H9 (cell line): ENCODE measurements around the gene CLEC3A. TPM values are rescaled to one million over a fixed set of nuclear protein-coding genes. Genes with fewer than 3 reads are reported as not detected.

Experiments
- DNase-seq: peaks from one replicate; pipeline ENCODE4 v3.0.0-alpha.2; 2017
- H2AFZ ChIP-seq: one replicate; pipeline ENCODE4 v1.6.1; 2013; ENCODE audit warnings: mild to moderate bottlenecking, low read length, control low read depth, moderate library complexity
- H2AK5ac ChIP-seq: 2 replicates; pipeline ENCODE4 v1.6.1; 2013; ENCODE audit warnings: low read length, control low read depth, mixed read lengths; ENCODE audit not compliant: insufficient read length
- H2BK120ac ChIP-seq: one replicate; pipeline ENCODE4 v1.6.1; 2013; ENCODE audit warnings: low read depth, mild to moderate bottlenecking, low read length, control low read depth, inconsistent platforms; ENCODE audit not compliant: poor library complexity, severe bottlenecking
- H2BK12ac ChIP-seq: 2 replicates; pipeline ENCODE4 v1.6.1; 2013; ENCODE audit warnings: low read length, control low read depth, mixed read lengths, low read depth; ENCODE audit not compliant: insufficient read length
- H2BK15ac ChIP-seq: 2 replicates; pipeline ENCODE4 v1.6.1; 2013; ENCODE audit warnings: low read depth, low read length, control low read depth
- H2BK20ac ChIP-seq: one replicate; pipeline ENCODE4 v1.6.1; 2013; ENCODE audit warnings: low read depth, mild to moderate bottlenecking, low read length, control low read depth, inconsistent platforms; ENCODE audit not compliant: poor library complexity, severe bottlenecking
- H2BK5ac ChIP-seq: 2 replicates; pipeline ENCODE4 v1.6.1; 2013; ENCODE audit warnings: low read length, control low read depth, mixed read lengths; ENCODE audit not compliant: insufficient read length
- H3K14ac ChIP-seq: 2 replicates; pipeline ENCODE4 v1.6.1; 2013; ENCODE audit warnings: low read length, control low read depth; ENCODE audit not compliant: insufficient read depth
- H3K18ac ChIP-seq: 2 replicates; pipeline ENCODE4 v1.6.1; 2013; ENCODE audit warnings: low read depth, mild to moderate bottlenecking, mixed read lengths, low read length, control low read depth; ENCODE audit not compliant: insufficient read length
- H3K23ac ChIP-seq: 2 replicates; pipeline ENCODE4 v1.6.1; 2013; ENCODE audit warnings: low read length, control low read depth, mixed read lengths, low read depth; ENCODE audit not compliant: insufficient read length
- H3K23me2 ChIP-seq: 2 replicates; pipeline ENCODE4 v1.6.1; 2013; ENCODE audit warnings: low read depth, mild to moderate bottlenecking, mixed read lengths, low read length, control low read depth; ENCODE audit not compliant: insufficient read length, poor library complexity, severe bottlenecking
- H3K27ac ChIP-seq: 2 replicates; pipeline ENCODE4 v1.5.1; 2013; ENCODE audit warnings: low read length, control low read depth, mixed read lengths, low read depth; ENCODE audit not compliant: insufficient read length
- H3K27me3 ChIP-seq: 2 replicates; pipeline ENCODE4 v1.6.1; 2013; ENCODE audit warnings: low read length, control low read depth, inconsistent platforms; ENCODE audit not compliant: insufficient read depth
- H3K4ac ChIP-seq: 2 replicates; pipeline ENCODE4 v1.6.1; 2013; ENCODE audit warnings: low read depth, mild to moderate bottlenecking, control low read depth, inconsistent platforms, low read length, moderate library complexity
- H3K4me1 ChIP-seq: 2 replicates; pipeline ENCODE4 v1.6.1; 2013; ENCODE audit warnings: low read length, control low read depth, inconsistent platforms; ENCODE audit not compliant: insufficient read depth
- H3K4me2 ChIP-seq: 2 replicates; pipeline ENCODE4 v1.6.1; 2013; ENCODE audit warnings: low read length, control low read depth, mixed read lengths; ENCODE audit not compliant: insufficient read length, insufficient read depth
- H3K56ac ChIP-seq: 2 replicates; pipeline ENCODE4 v1.6.1; 2013; ENCODE audit warnings: low read depth, mild to moderate bottlenecking, mixed read lengths, low read length, control low read depth; ENCODE audit not compliant: insufficient read length
- H3K79me1 ChIP-seq: 2 replicates; pipeline ENCODE4 v1.6.1; 2013; ENCODE audit warnings: low read depth, mild to moderate bottlenecking, moderate library complexity, low read length, control low read depth, inconsistent platforms; ENCODE audit not compliant: insufficient read depth, poor library complexity, severe bottlenecking
- H3K79me2 ChIP-seq: 2 replicates; pipeline ENCODE4 v1.6.1; 2013; ENCODE audit warnings: low read length, control low read depth, inconsistent platforms; ENCODE audit not compliant: insufficient read depth
- H3K9ac ChIP-seq: 2 replicates; pipeline ENCODE4 v1.6.1; 2013; ENCODE audit warnings: low read length, control low read depth, mixed read lengths; ENCODE audit not compliant: insufficient read length; ENCODE audit errors: extremely low read depth
- H3K9me3 ChIP-seq: one replicate; pipeline ENCODE4 v1.6.1; 2013; ENCODE audit warnings: low read depth, low read length, inconsistent platforms; ENCODE audit not compliant: control insufficient read depth
- H3T11ph ChIP-seq: one replicate; pipeline ENCODE4 v1.6.1; 2013; ENCODE audit warnings: mild to moderate bottlenecking, low read length, control low read depth, inconsistent platforms
- H4K20me1 ChIP-seq: one replicate; pipeline ENCODE4 v1.6.1; 2013; ENCODE audit not compliant: control insufficient read depth, insufficient read length, insufficient read depth
- H4K5ac ChIP-seq: 2 replicates; pipeline ENCODE4 v1.6.1; 2013; ENCODE audit warnings: low read depth, mild to moderate bottlenecking, mixed read lengths, low read length, control low read depth; ENCODE audit not compliant: insufficient read length
- H4K8ac ChIP-seq: replicated peaks from 2 replicates; pipeline ENCODE4 v1.6.1; 2013; ENCODE audit warnings: low read length, control low read depth, mixed read lengths, low read depth; ENCODE audit not compliant: insufficient read length
- H4K91ac ChIP-seq: 2 replicates; pipeline ENCODE4 v1.6.1; 2013; ENCODE audit warnings: low read depth, mild to moderate bottlenecking, moderate library complexity, mixed read lengths, low read length, control low read depth; ENCODE audit not compliant: insufficient read length
- H3K27ac Mint-ChIP-seq, 3 experiments: 2 replicates in 2 of 3; 3 replicates in 1 of 3; pipeline ENCODE4 v1.8.0; 2020 to 2021; ENCODE audit warnings: mixed read lengths in 3 of 3, mild to moderate bottlenecking in 1 of 3, moderate library complexity in 1 of 3
- H3K27me3 Mint-ChIP-seq: 2 replicates; pipeline ENCODE4 v1.8.0; 2021; ENCODE audit warnings: low read depth, mild to moderate bottlenecking, moderate library complexity, mixed read lengths
- H3K36me3 Mint-ChIP-seq, 3 experiments: 2 replicates in 2 of 3; 3 replicates in 1 of 3; pipeline ENCODE4 v1.8.0; 2020 to 2021; ENCODE audit warnings: low read depth in 3 of 3, mixed read lengths in 3 of 3; ENCODE audit not compliant: insufficient read depth in 1 of 3
- H3K4me1 Mint-ChIP-seq, 2 experiments: 2 replicates each; pipeline ENCODE4 v1.8.0; 2020; ENCODE audit warnings: mixed read lengths in 2 of 2
- H3K4me3 Mint-ChIP-seq, 2 experiments: 2 replicates in 1 of 2; 3 replicates in 1 of 2; pipeline ENCODE4 v1.8.0; 2020 to 2021; ENCODE audit warnings: mild to moderate bottlenecking in 2 of 2, mixed read lengths in 2 of 2, moderate library complexity in 1 of 2
- H3K9me3 Mint-ChIP-seq, 2 experiments: 2 replicates in 1 of 2; 3 replicates in 1 of 2; pipeline ENCODE4 v1.8.0; 2020; ENCODE audit warnings: mild to moderate bottlenecking in 2 of 2, mixed read lengths in 2 of 2, moderate library complexity in 1 of 2
- WGBS: extraction: QIAGEN DNeasy Blood & Tissue Kit; methylation state at CpG from one replicate; pipeline ENCODE4 v1.1.7; 2013; ENCODE audit warnings: missing lambda C conversion rate, low lambda C conversion rate, mixed read lengths; ENCODE audit not compliant: insufficient read length; ENCODE audit errors: extremely low coverage; 5-methylcytosine and 5-hydroxymethylcytosine counted together
- total RNA-seq: library from RNA; stranded (reverse); gene quantifications from 2 replicates; pipeline ENCODE4 v1.2.1, GENCODE V29; 2021
- TF ChIP-seq, protein P1 (sequence below): fragments of 200-600 bp; sonication (generic); conservative IDR thresholded peaks from 3 replicates; pipeline ENCODE4 v1.8.0; 2021; ENCODE audit warnings: antibody characterized with exemption, mild to moderate bottlenecking

The CLEC3A gene
- total RNA-seq, 1 experiment from 2014 or later, result not detected

DNA sequence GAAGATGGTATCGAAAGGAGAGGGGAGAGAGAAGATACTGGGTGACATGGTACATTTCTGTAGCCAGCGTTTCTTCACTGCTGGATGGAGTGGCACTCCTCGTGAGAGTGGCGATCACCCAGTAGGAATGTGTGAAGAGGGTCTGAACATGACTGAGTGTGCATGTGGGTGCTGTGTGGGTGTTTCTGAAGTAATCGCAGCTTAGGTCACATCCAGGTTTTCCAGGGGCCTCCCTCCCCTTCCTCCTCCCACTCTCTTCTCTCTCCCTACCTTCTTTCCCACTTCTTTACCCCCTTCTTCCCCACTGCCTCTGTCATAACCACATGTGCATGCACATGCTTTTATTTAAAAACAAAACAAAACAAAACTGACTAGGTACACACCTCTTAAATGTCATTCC lies 1.8 kb downstream of the CLEC3A start:
- Histone ChIP-seq H4K20me1 (no peaks in the 10 kb centered on the region), H3K23ac (no peak overlapping the region), H3K4ac (no peak overlapping the region), H3K9ac (no peak overlapping the region), H3K4me1 (no peaks in the 10 kb centered on the region), H3K23me2 (no peaks in the 10 kb centered on the region), H2AK5ac (no peak overlapping the region), H3K4me2 (no peak overlapping the region), H4K8ac (no peak overlapping the region), H3K14ac (no peak overlapping the region), H2BK20ac (no peak overlapping the region), H2BK15ac (no peak overlapping the region), H3K27me3 (no peaks in the 10 kb centered on the region), H2BK12ac (no peak overlapping the region), H3K9me3 (no peaks in the 10 kb centered on the region), H2BK120ac (no peak overlapping the region), H2BK5ac (no peak overlapping the region), H4K91ac (no peak overlapping the region), H3K18ac (no peak overlapping the region), H3K56ac (no peak overlapping the region), H3K79me2 (no peaks in the 10 kb centered on the region), H3K27ac (no peak overlapping the region), H2AFZ (no peak overlapping the region), H4K5ac (no peak overlapping the region), H3T11ph (no peak overlapping the region), H3K79me1 (no peaks in the 10 kb centered on the region)
- DNase-seq, result no peak
- no CpG with 5 or more reads among the region's 5 CpGs for WGBS
- TF ChIP-seq, protein P1, sequence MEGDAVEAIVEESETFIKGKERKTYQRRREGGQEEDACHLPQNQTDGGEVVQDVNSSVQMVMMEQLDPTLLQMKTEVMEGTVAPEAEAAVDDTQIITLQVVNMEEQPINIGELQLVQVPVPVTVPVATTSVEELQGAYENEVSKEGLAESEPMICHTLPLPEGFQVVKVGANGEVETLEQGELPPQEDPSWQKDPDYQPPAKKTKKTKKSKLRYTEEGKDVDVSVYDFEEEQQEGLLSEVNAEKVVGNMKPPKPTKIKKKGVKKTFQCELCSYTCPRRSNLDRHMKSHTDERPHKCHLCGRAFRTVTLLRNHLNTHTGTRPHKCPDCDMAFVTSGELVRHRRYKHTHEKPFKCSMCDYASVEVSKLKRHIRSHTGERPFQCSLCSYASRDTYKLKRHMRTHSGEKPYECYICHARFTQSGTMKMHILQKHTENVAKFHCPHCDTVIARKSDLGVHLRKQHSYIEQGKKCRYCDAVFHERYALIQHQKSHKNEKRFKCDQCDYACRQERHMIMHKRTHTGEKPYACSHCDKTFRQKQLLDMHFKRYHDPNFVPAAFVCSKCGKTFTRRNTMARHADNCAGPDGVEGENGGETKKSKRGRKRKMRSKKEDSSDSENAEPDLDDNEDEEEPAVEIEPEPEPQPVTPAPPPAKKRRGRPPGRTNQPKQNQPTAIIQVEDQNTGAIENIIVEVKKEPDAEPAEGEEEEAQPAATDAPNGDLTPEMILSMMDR, result no peak
- Mint-ChIP-seq H3K4me3 (no peak overlapping the region), H3K9me3 (no peaks in the 10 kb centered on the region), H3K4me1 (peaks cover 17 to 21% of the 10 kb centered on the region in 2 experiments), H3K36me3 (no peaks in the 10 kb centered on the region; a peak in 1 of 7 replicates), H3K27ac (no peak overlapping the region), H3K27me3 (peaks cover 41% of the 10 kb centered on the region)
